SU-DHL-6 (cell line): ENCODE data around the gene SYNPR.

Experiments
- CTCF ChIP-seq: fragments of 200-600 bp; sonication (generic); IDR thresholded peaks from one replicate; pipeline ENCODE4 v1.5.1; 2017; ENCODE audit warnings: antibody characterized with exemption, mild to moderate bottlenecking, low read length, moderate library complexity; ENCODE audit not compliant: insufficient read depth, poor library complexity, severe bottlenecking
- EZH2phosphoT487 ChIP-seq: fragments of 200-600 bp; sonication (generic), shearing (Covaris generic); conservative IDR thresholded peaks from 2 replicates; pipeline ENCODE4 v1.6.1; 2018; ENCODE audit warnings: mild to moderate bottlenecking, antibody characterized with exemption, low read length, moderate library complexity, mixed read lengths

GRCh38 chr3:63384382-63384781 is 106.3 kb downstream of the SYNPR start:
- no peak for TF ChIP-seq CTCF
- no peak for TF ChIP-seq EZH2phosphoT487
